Inflammatory macrophage treated with lipopolysaccharide for 1 hour (primary cell): ENCODE results near the gene SFMBT1.

Experiments
- DNase-seq, 2 donors: peaks; one replicate each; pipeline ENCODE4 v3.0.0-alpha.2; 2020 to 2022

SFMBT1 gene

GRCh38 chr3:52912885-52913731 lies 132.8 kb downstream of the SFMBT1 start:
- DNase-seq: no peak

- no peak for DNase-seq
These were observed 135.1 kb downstream of the SFMBT1 start for GRCh38 chr3:52910823-52911222.

- no peak for DNase-seq
These were observed 138.4 kb downstream of the SFMBT1 start for GRCh38 chr3:52907497-52907896.

GRCh38 chr3:52904552-52904951 lies 141.3 kb downstream of the SFMBT1 start:
- DNase-seq: no peak

GRCh38 chr3:52904000-52904399 lies 141.9 kb downstream of the SFMBT1 start:
- DNase-seq: no peak

- peak; percentile 70 to 83 for DNase-seq
These were observed 148.4 kb downstream of the SFMBT1 start, which contains the start of gene STIMATE for GRCh38 chr3:52897130-52898122. Gene STIMATE, minus strand, starts transcription at chr3:52897548. Its CDS starts 98 bp downstream, at chr3:52897450.

- no peak for DNase-seq
These were observed 149.3 kb downstream of the SFMBT1 start for GRCh38 chr3:52896613-52897012.

- DNase-seq: peak; percentile 28 to 42
These were observed 149.7 kb downstream of the SFMBT1 start for GRCh38 chr3:52896151-52896550.

GRCh38 chr3:52895418-52895817 lies 150.5 kb downstream of the SFMBT1 start:
- peak in 1 of 2 donors; percentile 26 for DNase-seq

GRCh38 chr3:52894756-52895155 lies 151.1 kb downstream of the SFMBT1 start:
- no peak for DNase-seq

GRCh38 chr3:52893723-52894122 lies 152.2 kb downstream of the SFMBT1 start:
- no peak for DNase-seq

- peak; percentile 89 to 98 for DNase-seq
These were observed 153.1 kb downstream of the SFMBT1 start for GRCh38 chr3:52892625-52893311.

- no peak for DNase-seq
These were observed 153.6 kb downstream of the SFMBT1 start for GRCh38 chr3:52892290-52892624.

- peak; percentile 92 to 97 for DNase-seq
These were observed 154.2 kb downstream of the SFMBT1 start for GRCh38 chr3:52891615-52892081.

- no peak for DNase-seq
These were observed 154.7 kb downstream of the SFMBT1 start for GRCh38 chr3:52891164-52891563.

- no peak for DNase-seq
These were observed 155.1 kb downstream of the SFMBT1 start for GRCh38 chr3:52890735-52891134.

- no peak for DNase-seq
These were observed 156.0 kb downstream of the SFMBT1 start for GRCh38 chr3:52889901-52890300.

GRCh38 chr3:52887166-52887565 lies 158.7 kb downstream of the SFMBT1 start:
- DNase-seq: no peak

GRCh38 chr3:52886049-52886730 lies 159.7 kb downstream of the SFMBT1 start:
- DNase-seq: no peak

GRCh38 chr3:52882377-52882776 lies 163.5 kb downstream of the SFMBT1 start:
- no peak for DNase-seq

GRCh38 chr3:52881871-52882270 lies 164.0 kb downstream of the SFMBT1 start:
- DNase-seq: no peak

- DNase-seq: no peak
These were observed 165.4 kb downstream of the SFMBT1 start for GRCh38 chr3:52880474-52880873.
